Measurements from ENCODE around the gene RALA. TPM values are rescaled to one million over a fixed set of nuclear protein-coding genes. Genes with fewer than 3 reads are reported as not detected.

RALA gene
- total RNA-seq, 1 experiment from 2014 or later, result 36.8 TPM

DNA sequence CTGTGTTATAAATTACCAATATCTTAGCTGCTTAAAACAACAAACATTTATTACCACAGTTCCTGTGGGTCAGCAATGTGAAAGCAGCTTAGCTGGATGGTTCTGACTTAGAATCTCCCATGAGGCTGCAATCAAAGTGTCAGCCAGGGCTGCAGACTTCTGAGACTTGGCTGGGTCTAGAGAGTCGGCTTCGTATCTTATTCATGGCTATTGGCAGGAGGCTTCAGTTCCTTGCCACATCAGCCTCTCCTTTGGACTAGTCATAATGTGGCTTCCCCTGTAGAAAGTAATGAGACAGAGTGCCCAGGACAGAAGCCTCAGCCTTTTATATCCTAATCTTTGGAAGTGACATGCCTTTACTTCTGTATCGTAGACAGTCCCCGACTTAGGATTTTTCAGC, 27.3 kb downstream of the RALA start:
- H3F3A ChIP-seq (ENCODE audit: insufficient read depth, low read depth), result no peaks in the 10 kb centered on the region
- ChIA-PET CTCF (no interaction called here), POLR2A (ENCODE audit: unreplicated experiment) (no interaction called here)
- intact Hi-C loops (cut with micrococcal nuclease; ENCODE audit: unreplicated experiment), result no loop called here
- no peak overlapping the region for H3K4me2 ChIP-seq
- H3K27me3 ChIP-seq (ENCODE audit: insufficient read depth, low read depth), result no peaks in the 10 kb centered on the region
- peaks cover 5% of the 10 kb centered on the region; the same call in 1 of the 2 replicates for H3K9me3 ChIP-seq (ENCODE audit: insufficient read depth, low read depth)
- H4K20me1 ChIP-seq (ENCODE audit: insufficient read depth), result 0 out of 2 replicates have a peak, but pooled peaks cover 17% of the 10 kb centered on the region
- no peak for DNase-seq
- H3K27ac ChIP-seq, result no peak overlapping the region
- TF ChIP-seq, protein P1, sequence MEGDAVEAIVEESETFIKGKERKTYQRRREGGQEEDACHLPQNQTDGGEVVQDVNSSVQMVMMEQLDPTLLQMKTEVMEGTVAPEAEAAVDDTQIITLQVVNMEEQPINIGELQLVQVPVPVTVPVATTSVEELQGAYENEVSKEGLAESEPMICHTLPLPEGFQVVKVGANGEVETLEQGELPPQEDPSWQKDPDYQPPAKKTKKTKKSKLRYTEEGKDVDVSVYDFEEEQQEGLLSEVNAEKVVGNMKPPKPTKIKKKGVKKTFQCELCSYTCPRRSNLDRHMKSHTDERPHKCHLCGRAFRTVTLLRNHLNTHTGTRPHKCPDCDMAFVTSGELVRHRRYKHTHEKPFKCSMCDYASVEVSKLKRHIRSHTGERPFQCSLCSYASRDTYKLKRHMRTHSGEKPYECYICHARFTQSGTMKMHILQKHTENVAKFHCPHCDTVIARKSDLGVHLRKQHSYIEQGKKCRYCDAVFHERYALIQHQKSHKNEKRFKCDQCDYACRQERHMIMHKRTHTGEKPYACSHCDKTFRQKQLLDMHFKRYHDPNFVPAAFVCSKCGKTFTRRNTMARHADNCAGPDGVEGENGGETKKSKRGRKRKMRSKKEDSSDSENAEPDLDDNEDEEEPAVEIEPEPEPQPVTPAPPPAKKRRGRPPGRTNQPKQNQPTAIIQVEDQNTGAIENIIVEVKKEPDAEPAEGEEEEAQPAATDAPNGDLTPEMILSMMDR (conservative IDR thresholded peaks at IDR 0.05), result no peak
- TF ChIP-seq EZH2 (IDR thresholded peaks at IDR 0.05; ENCODE audit: low read depth), result no peak
- BruUV-seq (replicated peaks), result no TSS peak
- H3K4me3 ChIP-seq, result no peak overlapping the region
- no peak overlapping the region for H2AFZ ChIP-seq
- H3K9me2 ChIP-seq (ENCODE audit: insufficient read depth), result no peaks in the 10 kb centered on the region
- no peaks in the 10 kb centered on the region for H3K4me1 ChIP-seq (replicated peaks; ENCODE audit: insufficient read depth)
- peaks cover 8% of the 10 kb centered on the region; the same call in 1 of the 2 replicates for H3K36me3 ChIP-seq (ENCODE audit: low read depth)
- H3K79me2 ChIP-seq (ENCODE audit: low read depth), result peaks cover 60% of the 10 kb centered on the region

DNA sequence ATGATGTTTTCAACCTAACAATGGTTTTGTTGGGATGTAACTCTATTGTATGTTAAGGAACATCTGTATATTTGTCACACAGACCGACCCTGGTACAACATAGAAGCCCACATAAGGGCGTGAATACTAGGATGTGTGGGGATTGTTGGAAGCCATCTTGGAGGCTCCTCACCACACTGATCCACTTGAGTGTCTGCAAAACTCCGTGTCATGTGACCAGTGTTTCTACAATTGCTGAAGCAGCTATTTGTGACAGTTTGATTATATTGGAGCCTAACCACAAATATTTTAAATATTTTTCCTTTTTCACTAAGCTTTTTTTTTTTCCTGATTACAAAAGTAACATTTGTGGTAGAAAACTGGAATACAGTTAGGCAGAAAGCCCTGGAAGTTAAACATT, 27.9 kb downstream of the RALA start:
- Histone ChIP-seq H3K36me3 (ENCODE audit: low read depth) (peaks cover 8% of the 10 kb centered on the region; the same call in 1 of the 2 replicates), H4K20me1 (ENCODE audit: insufficient read depth) (0 out of 2 replicates have a peak, but pooled peaks cover 13% of the 10 kb centered on the region), H3K27ac (no peak overlapping the region), H3K27me3 (ENCODE audit: insufficient read depth, low read depth) (no peaks in the 10 kb centered on the region), H3K79me2 (ENCODE audit: low read depth) (peaks cover 59% of the 10 kb centered on the region), H3K4me3 (no peak overlapping the region), H3K4me2 (no peak overlapping the region), H3K9me3 (ENCODE audit: insufficient read depth, low read depth) (peaks cover 5% of the 10 kb centered on the region; the same call in 1 of the 2 replicates), H3K4me1 (replicated peaks; ENCODE audit: insufficient read depth) (no peaks in the 10 kb centered on the region), H2AFZ (no peak overlapping the region), H3K9me2 (ENCODE audit: insufficient read depth) (no peaks in the 10 kb centered on the region), H3F3A (ENCODE audit: insufficient read depth, low read depth) (no peaks in the 10 kb centered on the region)
- TF ChIP-seq EZH2 (IDR thresholded peaks at IDR 0.05; ENCODE audit: low read depth), result no peak
- TF ChIP-seq, protein P1 (conservative IDR thresholded peaks at IDR 0.05), result no peak
- DNase-seq, result no peak
- BruUV-seq (replicated peaks), result no TSS peak
- intact Hi-C loops (cut with micrococcal nuclease; ENCODE audit: unreplicated experiment), result no loop called here
- CTCF ChIA-PET, result no interaction called here
- POLR2A ChIA-PET (ENCODE audit: unreplicated experiment), result interaction anchor here (0.7 kb wide), 1 partner anchor 97 kb away, joined by 4 read pairs; no protein-coding TSS in a partner anchor

DNA sequence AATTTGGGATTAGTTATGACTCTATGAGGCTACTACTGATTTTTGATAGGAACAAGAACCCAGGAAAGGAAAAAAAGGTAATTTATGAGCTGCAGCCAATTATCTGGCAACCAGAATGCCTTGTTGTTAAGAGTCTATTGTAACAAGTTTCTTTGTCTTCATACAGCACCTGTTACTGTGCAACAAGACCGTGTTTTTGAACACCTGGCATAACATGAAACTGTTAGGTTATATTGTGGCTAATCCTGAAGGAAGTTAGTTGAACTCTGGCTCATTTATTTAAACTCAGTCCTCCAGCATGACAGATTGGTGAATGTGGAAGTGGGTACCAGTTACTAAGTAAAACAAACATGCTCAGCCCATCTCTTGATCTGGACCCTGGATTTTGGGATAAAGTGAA, 33.0 kb downstream of the RALA start:
- H3K4me1 ChIP-seq (replicated peaks; ENCODE audit: insufficient read depth), result no peaks in the 10 kb centered on the region
- POLR2A ChIA-PET (ENCODE audit: unreplicated experiment), result no interaction called here
- H3K4me3 ChIP-seq, result no peak overlapping the region
- H3K36me3 ChIP-seq (ENCODE audit: low read depth), result 0 out of 2 replicates have a peak, but pooled peaks cover 11% of the 10 kb centered on the region
- intact Hi-C loops (cut with micrococcal nuclease; ENCODE audit: unreplicated experiment), result no loop called here
- H3K4me2 ChIP-seq, result no peak overlapping the region
- no TSS peak for BruUV-seq (replicated peaks)
- H4K20me1 ChIP-seq (ENCODE audit: insufficient read depth), result 0 out of 2 replicates have a peak, but pooled peaks cover 4% of the 10 kb centered on the region
- H3K79me2 ChIP-seq (ENCODE audit: low read depth), result peaks cover 44% of the 10 kb centered on the region
- no peaks in the 10 kb centered on the region for H3F3A ChIP-seq (ENCODE audit: insufficient read depth, low read depth)
- DNase-seq, result no peak
- no peaks in the 10 kb centered on the region for H3K9me2 ChIP-seq (ENCODE audit: insufficient read depth)
- CTCF ChIA-PET, result no interaction called here
- H3K9me3 ChIP-seq (ENCODE audit: insufficient read depth, low read depth), result peaks cover 5% of the 10 kb centered on the region; the same call in 1 of the 2 replicates
- H3K27me3 ChIP-seq (ENCODE audit: insufficient read depth, low read depth), result no peaks in the 10 kb centered on the region
- no peak overlapping the region for H2AFZ ChIP-seq
- H3K27ac ChIP-seq, result no peak overlapping the region
- TF ChIP-seq EZH2 (IDR thresholded peaks at IDR 0.05; ENCODE audit: low read depth), result no peak
- TF ChIP-seq, protein P1 (conservative IDR thresholded peaks at IDR 0.05), result no peak
